MCF 10A (cell line): ENCODE results near the gene UBL7. TPM values are rescaled to one million over a fixed set of nuclear protein-coding genes. Genes with fewer than 3 reads are reported as not detected.

Experiments
- BruUV-seq: library from RNA; stranded (reverse); fragments of 400-500 nt; replicated peaks from 2 replicates; lab custom pipeline; 2021; lab: Mats Ljungman, UMichigan
- CTCF ChIA-PET: fragments of 300-600 bp; sonication (Branson Sonifier 250); formaldehyde crosslinking; extraction: SDS; loops from one replicate; lab custom pipeline; 2021; ENCODE audit warnings: antibody characterized with exemption, inconsistent platforms; lab: Yijun Ruan, JAX
- POLR2A ChIA-PET: fragments of 300-600, 350-650 bp; sonication (Branson Sonifier 250); formaldehyde crosslinking; extraction: SDS; loops from one replicate; lab custom pipeline; 2020; ENCODE audit warnings: antibody characterized with exemption, inconsistent platforms; lab: Yijun Ruan, JAX
- DNase-seq: peaks from one replicate; pipeline ENCODE4 v3.0.0-alpha.2; 2018; ENCODE audit not compliant: unreplicated experiment
- H3K27ac Mint-ChIP-seq: one replicate; pipeline ENCODE4 v1.8.0; 2022; ENCODE audit warnings: mild to moderate bottlenecking, low read depth, mixed read lengths; ENCODE audit not compliant: unreplicated experiment
- H3K27me3 Mint-ChIP-seq: one replicate; pipeline ENCODE4 v1.8.0; 2022; ENCODE audit warnings: mixed read lengths; ENCODE audit not compliant: insufficient read depth, unreplicated experiment
- H3K36me3 Mint-ChIP-seq: one replicate; pipeline ENCODE4 v1.8.0; 2022; ENCODE audit warnings: mild to moderate bottlenecking, moderate library complexity, mixed read lengths; ENCODE audit not compliant: insufficient read depth, unreplicated experiment
- H3K4me1 Mint-ChIP-seq: one replicate; pipeline ENCODE4 v1.8.0; 2022; ENCODE audit warnings: mixed read lengths; ENCODE audit not compliant: insufficient read depth, unreplicated experiment
- H3K4me3 Mint-ChIP-seq: one replicate; pipeline ENCODE4 v1.8.0; 2022; ENCODE audit warnings: mild to moderate bottlenecking, moderate library complexity, mixed read lengths; ENCODE audit not compliant: unreplicated experiment
- H3K9me3 Mint-ChIP-seq: one replicate; pipeline ENCODE4 v1.8.0; 2022; ENCODE audit warnings: mixed read lengths; ENCODE audit not compliant: unreplicated experiment
- intact Hi-C: fragments of 100-400 bp; cut with micrococcal nuclease; formaldehyde crosslinking; loops from 2 replicates; pipeline ENCODE4 v1.14.1; 2022
- total RNA-seq: library from RNA; stranded (reverse); gene quantifications from 2 replicates; pipeline ENCODE4 v1.2.3, GENCODE V29; 2022
- TF ChIP-seq, protein P1 (sequence below): fragments of 200-600 bp; IDR thresholded peaks from one replicate; pipeline ENCODE4 v1.8.0; 2022; ENCODE audit warnings: antibody characterized with exemption, mild to moderate bottlenecking; ENCODE audit not compliant: unreplicated experiment

The UBL7 gene
- total RNA-seq, 1 experiment from 2014 or later: 56.4 TPM

DNA sequence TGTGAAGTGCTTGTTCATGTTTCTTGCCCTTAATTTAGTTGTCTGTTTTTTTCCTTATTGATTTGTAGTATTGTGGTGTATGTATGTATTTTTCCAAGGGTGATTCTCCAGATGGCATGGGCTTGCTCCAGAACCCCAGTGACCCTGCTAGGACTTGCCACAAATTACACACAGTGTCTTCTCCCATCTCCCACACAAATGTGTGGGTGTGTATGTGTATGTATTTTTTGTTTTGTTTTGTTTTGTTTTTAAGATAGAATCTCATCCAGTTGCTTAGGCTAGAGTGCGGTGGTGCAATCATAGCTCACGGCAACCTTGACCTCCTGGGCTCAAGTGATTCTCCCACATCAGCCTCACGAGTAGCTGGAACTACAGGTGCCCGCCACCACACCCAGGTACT, 43.9 kb upstream of the UBL7 start:
- H3K27me3 Mint-ChIP-seq: no peaks in the 10 kb centered on the region
- TF ChIP-seq, protein P1, sequence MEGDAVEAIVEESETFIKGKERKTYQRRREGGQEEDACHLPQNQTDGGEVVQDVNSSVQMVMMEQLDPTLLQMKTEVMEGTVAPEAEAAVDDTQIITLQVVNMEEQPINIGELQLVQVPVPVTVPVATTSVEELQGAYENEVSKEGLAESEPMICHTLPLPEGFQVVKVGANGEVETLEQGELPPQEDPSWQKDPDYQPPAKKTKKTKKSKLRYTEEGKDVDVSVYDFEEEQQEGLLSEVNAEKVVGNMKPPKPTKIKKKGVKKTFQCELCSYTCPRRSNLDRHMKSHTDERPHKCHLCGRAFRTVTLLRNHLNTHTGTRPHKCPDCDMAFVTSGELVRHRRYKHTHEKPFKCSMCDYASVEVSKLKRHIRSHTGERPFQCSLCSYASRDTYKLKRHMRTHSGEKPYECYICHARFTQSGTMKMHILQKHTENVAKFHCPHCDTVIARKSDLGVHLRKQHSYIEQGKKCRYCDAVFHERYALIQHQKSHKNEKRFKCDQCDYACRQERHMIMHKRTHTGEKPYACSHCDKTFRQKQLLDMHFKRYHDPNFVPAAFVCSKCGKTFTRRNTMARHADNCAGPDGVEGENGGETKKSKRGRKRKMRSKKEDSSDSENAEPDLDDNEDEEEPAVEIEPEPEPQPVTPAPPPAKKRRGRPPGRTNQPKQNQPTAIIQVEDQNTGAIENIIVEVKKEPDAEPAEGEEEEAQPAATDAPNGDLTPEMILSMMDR: no peak
- DNase-seq: no peak
- H3K36me3 Mint-ChIP-seq: peaks cover 7% of the 10 kb centered on the region
- ChIA-PET CTCF (no interaction called here), POLR2A (no interaction called here)
- H3K4me3 Mint-ChIP-seq: no peak overlapping the region
- no TSS peak for BruUV-seq
- intact Hi-C loops: no loop called here
- H3K4me1 Mint-ChIP-seq: no peaks in the 10 kb centered on the region
- no peak overlapping the region for H3K27ac Mint-ChIP-seq
- H3K9me3 Mint-ChIP-seq: no peaks in the 10 kb centered on the region

DNA sequence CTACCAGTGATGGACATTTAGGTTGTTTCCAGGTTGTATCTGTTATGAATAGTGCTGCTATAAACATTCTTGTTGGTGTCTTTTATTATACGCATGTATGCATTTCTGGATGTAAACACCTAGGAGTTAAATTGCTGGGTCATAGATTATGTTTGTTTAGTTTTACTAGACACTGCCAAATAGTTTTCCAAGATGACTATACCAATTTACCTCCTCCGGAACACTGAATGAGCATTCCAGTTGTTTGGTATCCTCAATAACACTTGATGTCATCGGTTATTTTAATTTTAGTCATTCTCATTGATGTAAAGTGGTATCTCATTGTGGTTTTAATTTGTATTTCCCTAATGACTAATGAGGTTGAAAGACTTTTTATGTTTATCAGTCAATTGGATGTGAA, 43.5 kb upstream of the UBL7 start:
- BruUV-seq: no TSS peak
- H3K36me3 Mint-ChIP-seq: peaks cover 7% of the 10 kb centered on the region
- no peaks in the 10 kb centered on the region for H3K4me1 Mint-ChIP-seq
- intact Hi-C loops: no loop called here
- H3K27ac Mint-ChIP-seq: no peak overlapping the region
- no peak overlapping the region for H3K4me3 Mint-ChIP-seq
- ChIA-PET CTCF (no interaction called here), POLR2A (interaction anchor here (1.1 kb wide), 1 partner anchor 26 kb away, joined by 3 read pairs; no protein-coding TSS in a partner anchor)
- no peak for DNase-seq
- no peaks in the 10 kb centered on the region for H3K9me3 Mint-ChIP-seq
- no peaks in the 10 kb centered on the region for H3K27me3 Mint-ChIP-seq
- TF ChIP-seq, protein P1: no peak

DNA sequence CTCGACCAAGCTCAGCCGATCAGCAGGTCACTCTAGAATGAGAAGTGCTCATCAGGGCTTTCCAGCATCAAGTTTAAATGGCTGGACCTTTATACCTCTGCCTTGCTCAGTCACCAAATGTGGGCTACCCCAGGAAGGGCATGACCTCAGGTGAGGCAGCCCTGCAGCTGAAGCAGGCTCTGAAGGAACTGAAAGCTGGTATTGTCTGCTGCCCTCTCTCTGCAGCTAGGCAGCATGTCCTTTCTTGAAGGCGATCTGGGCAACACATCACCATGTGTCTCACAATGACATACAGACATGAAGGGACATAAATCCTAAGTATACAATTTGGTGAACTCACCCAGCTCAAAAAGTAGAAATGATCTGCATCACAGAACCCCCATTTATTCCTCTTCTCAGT, 41.3 kb upstream of the UBL7 start:
- CTCF ChIA-PET: interaction anchor here (0.6 to 0.8 kb wide), 3 partner anchors 10 to 120 kb away, joined by 3 to 4 read pairs (median 4); no protein-coding TSS in a partner anchor

DNA sequence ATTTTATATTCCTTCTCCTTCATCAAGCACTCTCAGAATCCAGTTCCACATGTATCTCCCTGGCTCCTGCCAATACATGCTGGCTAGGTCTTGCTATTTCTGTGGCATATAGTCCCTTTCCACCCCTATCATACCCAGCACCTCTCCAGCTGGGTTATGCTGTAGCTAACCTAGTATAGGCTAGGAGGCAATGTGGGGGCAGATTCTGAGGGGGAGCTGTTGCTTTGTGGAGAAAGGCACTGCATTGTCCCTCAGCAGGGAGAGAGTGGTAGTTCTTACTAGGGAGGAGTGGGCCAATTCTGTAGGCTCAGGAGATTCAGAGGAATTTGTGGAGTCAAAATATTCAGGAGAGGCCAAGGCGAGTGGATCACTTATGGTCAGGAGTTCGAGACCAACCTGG, 39.4 kb upstream of the UBL7 start:
- BruUV-seq: no TSS peak
- H3K4me1 Mint-ChIP-seq: peaks cover 11% of the 10 kb centered on the region
- peaks cover 7% of the 10 kb centered on the region for H3K36me3 Mint-ChIP-seq
- H3K9me3 Mint-ChIP-seq: no peaks in the 10 kb centered on the region
- H3K27ac Mint-ChIP-seq: no peak overlapping the region
- TF ChIP-seq, protein P1: no peak
- no peak overlapping the region for H3K4me3 Mint-ChIP-seq
- ChIA-PET CTCF (interaction anchor here (0.7 to 1.0 kb wide), 2 partner anchors 11 to 271 kb away, joined by 3 to 4 read pairs; no protein-coding TSS in a partner anchor), POLR2A (no interaction called here)
- H3K27me3 Mint-ChIP-seq: no peaks in the 10 kb centered on the region
- intact Hi-C loops: no loop called here
- no peak for DNase-seq

More for the DNA sequence above, 41.3 kb upstream of the UBL7 start:
- Mint-ChIP-seq H3K36me3 (peaks cover 7% of the 10 kb centered on the region), H3K4me1 (peaks cover 7% of the 10 kb centered on the region), H3K27me3 (no peaks in the 10 kb centered on the region), H3K27ac (no peak overlapping the region), H3K9me3 (no peaks in the 10 kb centered on the region), H3K4me3 (no peak overlapping the region)
- intact Hi-C loops: no loop called here
- TF ChIP-seq, protein P1: no peak
- POLR2A ChIA-PET: no interaction called here
- no TSS peak for BruUV-seq
- no peak for DNase-seq
